GM12872 (cell line): ENCODE data around the gene EEFSEC.

Source experiments
- TF ChIP-seq, protein P1 (sequence below): IDR thresholded peaks from 3 replicates; pipeline ENCODE4 v1.5.1; 2011; ENCODE audit warnings: low read depth, mild to moderate bottlenecking, low read length, moderate library complexity; ENCODE audit not compliant: insufficient read depth

The EEFSEC gene

DNA sequence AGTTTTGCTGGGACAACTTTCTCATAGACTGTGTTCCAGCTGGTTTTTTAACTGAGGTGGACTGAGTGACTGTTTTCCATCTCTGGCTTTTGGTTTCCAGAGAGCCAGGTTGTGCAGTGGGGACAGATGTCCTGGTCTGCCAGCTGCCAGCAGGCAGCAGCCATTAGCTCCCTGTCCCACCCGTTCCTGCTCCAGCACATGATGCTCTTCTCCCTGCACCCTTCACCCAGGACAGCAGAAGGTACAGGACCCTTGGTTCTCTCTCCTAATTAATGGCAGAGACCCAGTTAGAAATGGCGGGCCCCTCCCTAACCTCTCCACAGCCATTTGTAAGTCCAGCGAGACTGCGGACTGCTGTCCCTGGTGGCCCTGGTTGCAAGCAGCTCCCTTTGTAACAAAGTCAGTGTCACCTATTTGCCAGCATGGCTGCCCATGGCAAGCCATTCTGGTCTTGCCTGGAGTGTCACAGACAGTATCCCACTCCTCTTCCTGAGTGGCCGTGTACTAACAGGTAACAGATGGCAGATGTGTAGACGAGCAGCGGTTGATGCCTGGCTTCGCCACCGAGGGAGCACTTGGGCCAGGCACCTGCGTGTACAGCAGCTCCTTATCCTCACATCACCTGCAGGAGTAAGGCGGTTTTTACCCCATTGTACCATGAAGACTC, 165.1 kb downstream of the EEFSEC start:
- TF ChIP-seq, protein P1, sequence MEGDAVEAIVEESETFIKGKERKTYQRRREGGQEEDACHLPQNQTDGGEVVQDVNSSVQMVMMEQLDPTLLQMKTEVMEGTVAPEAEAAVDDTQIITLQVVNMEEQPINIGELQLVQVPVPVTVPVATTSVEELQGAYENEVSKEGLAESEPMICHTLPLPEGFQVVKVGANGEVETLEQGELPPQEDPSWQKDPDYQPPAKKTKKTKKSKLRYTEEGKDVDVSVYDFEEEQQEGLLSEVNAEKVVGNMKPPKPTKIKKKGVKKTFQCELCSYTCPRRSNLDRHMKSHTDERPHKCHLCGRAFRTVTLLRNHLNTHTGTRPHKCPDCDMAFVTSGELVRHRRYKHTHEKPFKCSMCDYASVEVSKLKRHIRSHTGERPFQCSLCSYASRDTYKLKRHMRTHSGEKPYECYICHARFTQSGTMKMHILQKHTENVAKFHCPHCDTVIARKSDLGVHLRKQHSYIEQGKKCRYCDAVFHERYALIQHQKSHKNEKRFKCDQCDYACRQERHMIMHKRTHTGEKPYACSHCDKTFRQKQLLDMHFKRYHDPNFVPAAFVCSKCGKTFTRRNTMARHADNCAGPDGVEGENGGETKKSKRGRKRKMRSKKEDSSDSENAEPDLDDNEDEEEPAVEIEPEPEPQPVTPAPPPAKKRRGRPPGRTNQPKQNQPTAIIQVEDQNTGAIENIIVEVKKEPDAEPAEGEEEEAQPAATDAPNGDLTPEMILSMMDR, result no peak

DNA sequence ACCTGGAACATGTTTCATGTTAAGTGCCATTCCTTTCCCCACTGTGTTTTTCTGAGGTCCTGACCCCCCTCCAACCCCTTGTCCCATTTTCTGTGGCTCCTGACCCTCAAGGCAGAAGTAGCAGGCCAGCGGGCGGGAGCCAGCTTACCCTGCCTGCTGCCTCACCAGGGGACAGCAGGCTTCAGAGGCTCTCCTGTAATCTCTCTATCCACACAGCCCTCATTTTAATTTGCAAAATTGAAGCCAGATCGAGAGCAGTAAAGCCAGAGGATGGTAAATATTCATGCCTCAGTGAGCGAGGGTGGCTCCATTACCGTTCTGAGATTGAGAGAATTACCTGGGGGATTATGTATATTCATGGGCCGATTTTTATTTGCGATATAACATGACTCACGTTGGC, 165.8 kb downstream of the EEFSEC start:
- TF ChIP-seq, protein P1, result no peak

DNA sequence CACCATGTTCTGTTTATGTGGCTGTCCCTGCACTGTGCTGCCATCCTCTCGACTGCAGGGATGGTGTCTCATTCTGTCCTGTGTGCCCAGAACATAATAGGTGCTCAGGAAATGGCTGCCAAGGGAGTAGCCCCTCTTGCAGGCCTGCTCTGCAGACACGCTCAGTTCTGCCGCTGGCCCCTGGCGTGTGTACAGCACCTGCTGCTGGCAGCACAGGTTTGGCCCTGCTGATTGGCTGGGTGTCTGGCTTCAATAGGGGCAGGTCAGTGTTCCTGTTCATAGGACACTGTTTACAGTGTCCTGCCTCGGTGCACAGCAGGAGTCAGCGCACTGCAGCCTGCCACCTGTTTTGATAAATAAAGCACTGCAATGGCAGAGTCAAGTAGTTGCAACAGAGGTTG, 166.5 kb downstream of the EEFSEC start:
- TF ChIP-seq, protein P1, result no peak

DNA sequence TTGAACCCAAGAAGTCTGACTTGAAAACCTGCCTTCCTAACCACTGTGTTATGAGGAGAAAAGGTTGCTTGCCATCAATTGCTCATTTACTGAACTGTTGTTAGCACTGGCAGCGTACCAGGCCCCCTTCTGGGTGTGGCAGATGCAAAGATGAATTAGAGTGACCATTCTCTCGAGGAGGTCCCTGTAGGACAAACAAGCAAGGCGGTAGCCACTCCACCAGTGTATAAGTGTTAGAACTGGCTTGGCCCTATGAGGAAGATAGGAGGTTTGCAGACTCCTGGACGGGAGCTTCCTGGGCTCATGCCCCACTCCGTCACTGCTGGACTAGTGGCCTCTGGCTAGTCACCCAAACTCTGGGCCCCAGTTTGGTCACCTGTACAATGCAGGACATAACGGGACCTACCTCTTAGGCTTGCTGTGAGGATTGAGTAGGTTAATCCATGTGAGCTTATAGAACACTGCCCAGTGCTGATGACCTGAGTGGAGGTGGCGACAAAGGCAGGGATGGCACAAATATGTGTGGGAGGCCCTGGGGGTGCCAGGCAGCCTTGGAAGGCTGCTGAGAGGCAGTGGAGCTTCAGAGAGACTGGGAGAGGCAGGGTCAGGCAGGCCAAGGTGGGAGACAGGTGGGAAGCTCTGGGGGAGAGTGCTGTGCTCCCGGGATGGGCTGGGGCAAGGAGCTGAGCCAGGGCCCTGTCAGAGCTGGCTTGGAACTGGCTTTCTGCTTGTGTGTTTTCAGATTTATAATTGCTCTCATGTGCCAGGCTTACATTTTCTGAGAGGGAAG, 167.5 kb downstream of the EEFSEC start:
- TF ChIP-seq, protein P1, result no peak

DNA sequence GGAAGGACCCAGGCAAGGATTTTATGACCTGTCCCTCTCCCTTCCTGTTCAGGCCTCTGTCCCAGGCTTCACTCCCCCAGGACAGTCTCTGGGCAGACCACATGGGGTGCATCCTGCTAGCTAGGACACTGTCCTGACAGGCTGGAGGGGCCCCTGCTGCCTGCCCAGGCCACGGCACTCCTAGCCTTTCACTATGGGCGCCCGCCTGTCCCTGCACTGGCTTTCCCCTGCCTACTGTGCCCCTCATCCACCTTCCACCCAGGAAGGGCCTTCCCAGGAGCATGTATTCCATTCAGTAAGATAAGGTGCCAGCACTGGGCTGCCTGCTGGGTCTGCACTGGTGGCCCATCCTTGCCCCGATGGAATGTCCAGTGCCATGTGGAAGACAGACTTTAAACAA, 168.1 kb downstream of the EEFSEC start:
- TF ChIP-seq, protein P1, result no peak

DNA sequence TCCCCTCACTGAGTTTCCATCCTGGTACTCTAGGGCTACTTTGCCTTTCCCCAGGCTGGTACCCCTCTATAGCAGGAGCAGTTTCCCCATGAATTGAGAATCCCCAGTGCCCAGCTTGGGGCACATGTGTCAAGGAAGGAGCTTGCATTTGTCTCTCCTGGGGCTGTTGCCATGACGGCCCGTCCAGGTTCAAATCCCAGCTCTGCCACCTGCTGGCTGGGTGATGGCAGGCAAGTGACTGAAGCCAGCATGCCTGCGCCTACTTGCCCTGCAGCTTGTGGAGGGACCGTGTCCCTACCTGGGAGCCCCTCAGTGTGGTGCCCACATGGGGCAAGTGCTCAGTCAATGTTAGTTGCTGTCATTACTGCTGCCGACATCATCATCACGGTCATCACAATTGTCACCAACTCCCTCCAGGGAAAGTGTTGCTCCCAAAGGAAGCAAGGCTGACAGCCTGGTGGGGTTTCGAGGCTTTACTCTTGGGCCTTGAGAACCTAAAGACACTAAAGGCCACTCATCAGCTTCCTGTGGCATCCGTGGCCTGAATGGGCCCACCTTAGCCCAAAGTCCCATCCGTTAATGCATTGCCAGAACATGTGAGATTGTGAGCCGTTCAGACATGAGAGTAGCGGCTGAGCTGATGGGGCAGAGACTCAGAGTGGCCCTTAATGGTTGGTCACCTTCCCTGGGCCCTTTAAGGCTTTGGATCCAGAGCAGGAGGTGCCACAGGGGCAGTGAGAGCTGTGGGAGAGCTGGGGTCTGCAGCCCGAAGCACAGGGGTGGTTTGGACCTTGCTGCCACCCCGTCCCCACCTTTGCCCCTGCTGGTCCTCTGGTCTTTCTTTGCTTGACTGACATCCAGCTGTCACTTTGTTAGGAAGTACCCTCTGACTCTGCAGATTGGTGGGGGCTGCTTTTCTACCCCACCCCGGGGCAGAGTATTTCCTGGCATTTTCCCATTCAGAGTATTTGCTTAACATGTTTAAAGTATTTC, 169.0 kb downstream of the EEFSEC start:
- TF ChIP-seq, protein P1, result peak; percentile 55
